Vein endothelial cell (primary cell): Measurements from ENCODE around the gene ELAPOR2. TPM values are rescaled to one million over a fixed set of nuclear protein-coding genes. Genes with fewer than 3 reads are reported as not detected.

Experiments
- total RNA-seq: library from RNA; depleted of rRNA; stranded (reverse); fragments of >200 nt; gene quantifications from 2 replicates; pipeline ENCODE4 v1.2.3, GENCODE V29; 2012

ELAPOR2 gene, protein sequence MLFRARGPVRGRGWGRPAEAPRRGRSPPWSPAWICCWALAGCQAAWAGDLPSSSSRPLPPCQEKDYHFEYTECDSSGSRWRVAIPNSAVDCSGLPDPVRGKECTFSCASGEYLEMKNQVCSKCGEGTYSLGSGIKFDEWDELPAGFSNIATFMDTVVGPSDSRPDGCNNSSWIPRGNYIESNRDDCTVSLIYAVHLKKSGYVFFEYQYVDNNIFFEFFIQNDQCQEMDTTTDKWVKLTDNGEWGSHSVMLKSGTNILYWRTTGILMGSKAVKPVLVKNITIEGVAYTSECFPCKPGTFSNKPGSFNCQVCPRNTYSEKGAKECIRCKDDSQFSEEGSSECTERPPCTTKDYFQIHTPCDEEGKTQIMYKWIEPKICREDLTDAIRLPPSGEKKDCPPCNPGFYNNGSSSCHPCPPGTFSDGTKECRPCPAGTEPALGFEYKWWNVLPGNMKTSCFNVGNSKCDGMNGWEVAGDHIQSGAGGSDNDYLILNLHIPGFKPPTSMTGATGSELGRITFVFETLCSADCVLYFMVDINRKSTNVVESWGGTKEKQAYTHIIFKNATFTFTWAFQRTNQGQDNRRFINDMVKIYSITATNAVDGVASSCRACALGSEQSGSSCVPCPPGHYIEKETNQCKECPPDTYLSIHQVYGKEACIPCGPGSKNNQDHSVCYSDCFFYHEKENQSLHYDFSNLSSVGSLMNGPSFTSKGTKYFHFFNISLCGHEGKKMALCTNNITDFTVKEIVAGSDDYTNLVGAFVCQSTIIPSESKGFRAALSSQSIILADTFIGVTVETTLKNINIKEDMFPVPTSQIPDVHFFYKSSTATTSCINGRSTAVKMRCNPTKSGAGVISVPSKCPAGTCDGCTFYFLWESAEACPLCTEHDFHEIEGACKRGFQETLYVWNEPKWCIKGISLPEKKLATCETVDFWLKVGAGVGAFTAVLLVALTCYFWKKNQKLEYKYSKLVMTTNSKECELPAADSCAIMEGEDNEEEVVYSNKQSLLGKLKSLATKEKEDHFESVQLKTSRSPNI
- total RNA-seq = 58.7 and 78.4 TPM in 2 replicates

DNA sequence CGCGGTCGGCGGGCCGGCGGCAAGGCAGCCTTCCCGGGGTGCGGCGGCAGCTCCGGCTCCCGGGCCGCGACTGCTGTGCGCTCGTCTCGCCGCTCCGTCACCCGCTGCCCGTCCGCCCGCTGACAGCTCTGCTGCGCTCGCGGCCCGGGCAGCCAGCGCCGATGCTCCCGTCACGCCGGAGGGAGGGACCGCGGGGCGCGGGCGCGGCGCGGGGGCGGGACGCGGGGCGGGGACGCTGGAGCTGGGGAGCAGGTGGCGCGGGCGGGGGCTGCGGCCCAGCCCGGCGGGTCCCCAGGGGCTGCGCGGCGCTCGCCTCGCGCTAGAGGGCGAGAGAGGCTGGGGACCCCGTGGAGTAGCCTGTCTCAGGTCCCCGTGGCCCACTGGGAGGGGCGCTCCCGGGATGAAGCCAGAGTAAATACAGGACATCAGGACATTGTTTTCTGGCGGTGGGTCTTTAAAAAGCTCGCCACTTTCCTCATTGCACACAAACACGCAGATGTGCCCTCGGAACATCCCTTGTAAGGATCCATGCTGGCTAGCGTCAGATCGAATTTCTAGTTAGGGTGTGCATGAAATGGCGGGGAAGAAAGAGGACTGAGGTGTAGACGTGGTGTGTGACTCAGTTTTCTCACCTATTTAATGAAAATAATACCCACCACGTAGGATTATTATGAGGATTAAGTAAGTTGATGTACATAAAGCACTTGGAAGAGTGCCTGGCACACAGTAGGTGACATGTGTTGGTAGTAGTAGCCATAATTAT is at the start of gene ELAPOR2:
Gene ELAPOR2, minus strand, starts transcription at position 130 of the 763 bp plus-strand sequence. CDS start 141 bp downstream, outside the sequence.

Other genes starting within 250 kb of the ELAPOR2 start
- 66.3 and 89.1 TPM in 2 replicates for gene DMTF1, start 92.8 kb upstream of the ELAPOR2 start, total RNA-seq
- gene TMEM243, start 160.1 kb upstream of the ELAPOR2 start, total RNA-seq = 21.2 and 28.0 TPM in 2 replicates